Peyer's patch (tissue), 4 donors: ENCODE measurements around the gene PIK3IP1. TPM values are rescaled to one million over a fixed set of nuclear protein-coding genes. Genes with fewer than 3 reads are reported as not detected.

ENCODE experiments used
- DNase-seq, 3 donors: peaks; one replicate each; pipeline ENCODE4 v3.0.0-alpha.2; 2017 to 2019
- H3K27ac ChIP-seq, 4 donors: fragments of 200-600 bp; sonication (generic); one replicate each; pipeline ENCODE4 v1.5.1; 2016 to 2019
- H3K27me3 ChIP-seq, 2 donors: fragments of 200-600 bp; sonication (generic); one replicate each; pipeline ENCODE4 v1.5.1; 2019
- H3K36me3 ChIP-seq, 3 donors: fragments of 200-600 bp; sonication (generic); one replicate each; pipeline ENCODE4 v1.5.1; 2016 to 2019
- H3K4me1 ChIP-seq, 4 donors: fragments of 200-600 bp; sonication (generic); one replicate each; pipeline ENCODE4 v1.5.1; 2016 to 2019
- H3K4me3 ChIP-seq, 4 donors: fragments of 200-600 bp; sonication (generic); 1 replicate in 3 of 4; 2 replicates in 1 of 4; pipeline ENCODE4 v1.5.1; 2016 to 2019; ENCODE audit warnings: mild to moderate bottlenecking in 1 of 4
- H3K9me3 ChIP-seq, 4 donors: fragments of 200-600 bp; sonication (generic); one replicate each; pipeline ENCODE4 v1.5.1; 2016 to 2019; ENCODE audit warnings: mild to moderate bottlenecking in 1 of 4
- CTCF ChIP-seq, 6 experiments: fragments of 450-650 bp in 4 of 6; fragments of 200-600 bp in 2 of 6; sonication (generic) in 1 of 6; IDR thresholded peaks; one replicate each; pipeline ENCODE4 v1.5.1; 2017 to 2019; ENCODE audit warnings: antibody characterized with exemption in 6 of 6, mild to moderate bottlenecking in 3 of 6, moderate library complexity in 1 of 6
- POLR2A ChIP-seq, 2 donors: fragments of 450-650 bp; IDR thresholded peaks; one replicate each; pipeline ENCODE4 v1.5.1; 2017; ENCODE audit warnings: antibody characterized with exemption in 2 of 2, mild to moderate bottlenecking in 2 of 2, moderate library complexity in 2 of 2
- total RNA-seq, 4 donors: library from RNA; depleted of rRNA; stranded (reverse); fragments of >200 nt; gene quantifications; one replicate each; pipeline ENCODE4 v1.1.0, GENCODE V29; 2016

Gene PIK3IP1
- total RNA-seq, 4 donors from 2014 or later, result 23.7 to 60.2 (median 30.7) TPM

GRCh38 chr22:31305194-31305593 lies 12.9 kb upstream of the PIK3IP1 start:
- TF ChIP-seq CTCF (IDR thresholded peaks at IDR 0.05) (no peak), POLR2A (IDR thresholded peaks at IDR 0.05) (no peak)
- no peaks in the 10 kb centered on the region for H3K27me3 ChIP-seq
- DNase-seq, result no peak
- peaks cover 0 to 15% (median 0%) of the 10 kb centered on the region in 4 donors for H3K4me1 ChIP-seq
- no peak overlapping the region for H3K4me3 ChIP-seq
- H3K36me3 ChIP-seq, result no peaks in the 10 kb centered on the region
- H3K9me3 ChIP-seq, result no peaks in the 10 kb centered on the region
- no peak overlapping the region for H3K27ac ChIP-seq

- Histone ChIP-seq H3K9me3 (no peaks in the 10 kb centered on the region), H3K27me3 (no peaks in the 10 kb centered on the region), H3K36me3 (no peaks in the 10 kb centered on the region), H3K4me1 (peaks cover 0 to 15% (median 0%) of the 10 kb centered on the region in 4 donors), H3K4me3 (no peak overlapping the region), H3K27ac (no peak overlapping the region)
- DNase-seq, result no peak
- TF ChIP-seq POLR2A (IDR thresholded peaks at IDR 0.05) (no peak), CTCF (IDR thresholded peaks at IDR 0.05) (no peak)
These were observed 10.2 kb upstream of the PIK3IP1 start for GRCh38 chr22:31302537-31302936.

GRCh38 chr22:31302006-31302405 lies 9.7 kb upstream of the PIK3IP1 start:
- no peak overlapping the region for H3K4me3 ChIP-seq
- no peaks in the 10 kb centered on the region for H3K9me3 ChIP-seq
- no peaks in the 10 kb centered on the region for H3K27me3 ChIP-seq
- DNase-seq, result no peak
- H3K36me3 ChIP-seq, result no peaks in the 10 kb centered on the region
- no peak overlapping the region for H3K27ac ChIP-seq
- TF ChIP-seq CTCF (IDR thresholded peaks at IDR 0.05) (no peak), POLR2A (IDR thresholded peaks at IDR 0.05) (no peak)
- H3K4me1 ChIP-seq, result peaks cover 0 to 18% (median 0%) of the 10 kb centered on the region in 4 donors

- H3K4me3 ChIP-seq, result no peak overlapping the region
- H3K27ac ChIP-seq, result no peak overlapping the region
- no peaks in the 10 kb centered on the region for H3K9me3 ChIP-seq
- TF ChIP-seq CTCF (IDR thresholded peaks at IDR 0.05), result no peak
- no peak for TF ChIP-seq POLR2A (IDR thresholded peaks at IDR 0.05)
- no peaks in the 10 kb centered on the region for H3K27me3 ChIP-seq
- no peaks in the 10 kb centered on the region for H3K36me3 ChIP-seq
- DNase-seq, result no peak
- peaks cover 0 to 29% (median 5%) of the 10 kb centered on the region in 4 donors for H3K4me1 ChIP-seq
These were observed 8.6 kb upstream of the PIK3IP1 start for GRCh38 chr22:31300896-31301295.

- DNase-seq, result no peak
- peak overlapping the region in 1 of 4 donors; percentile 4 for H3K4me3 ChIP-seq
- peaks cover 0 to 35% (median 9%) of the 10 kb centered on the region in 4 donors for H3K4me1 ChIP-seq
- no peaks in the 10 kb centered on the region for H3K27me3 ChIP-seq
- TF ChIP-seq POLR2A (IDR thresholded peaks at IDR 0.05), result no peak
- TF ChIP-seq CTCF (IDR thresholded peaks at IDR 0.05), result no peak
- no peaks in the 10 kb centered on the region for H3K36me3 ChIP-seq
- peak overlapping the region; percentile 43 to 82 (median 66) for H3K27ac ChIP-seq
- no peaks in the 10 kb centered on the region for H3K9me3 ChIP-seq
These were observed 3.8 kb upstream of the PIK3IP1 start for GRCh38 chr22:31295831-31296657.
